ENCODE results near the gene CACNB4.

Gene CACNB4

GRCh38 chr2:152071092-152071491 is 27.8 kb downstream of the CACNB4 start:
- no peaks in the 10 kb centered on the region for H3K27me3 ChIP-seq (ENCODE audit: insufficient read depth, poor library complexity, severe bottlenecking)
- H3K36me3 ChIP-seq (ENCODE audit: low read depth): no peaks in the 10 kb centered on the region
- ATAC-seq (ENCODE audit: low read depth) (no peak), DNase-seq (ENCODE audit: low spot score) (no peak)
- no peaks in the 10 kb centered on the region for H3K9me3 ChIP-seq (ENCODE audit: severe bottlenecking)
- H3K4me3 ChIP-seq (ENCODE audit: severe bottlenecking): no peak overlapping the region
- no peak for TF ChIP-seq CTCF (IDR thresholded peaks at IDR 0.05; ENCODE audit: poor library complexity, severe bottlenecking)
- H3K4me1 ChIP-seq (ENCODE audit: insufficient read depth, poor library complexity, severe bottlenecking): no peaks in the 10 kb centered on the region
- no peak overlapping the region for H3K27ac ChIP-seq (ENCODE audit: poor library complexity, severe bottlenecking)

GRCh38 chr2:152068226-152068625 is 30.6 kb downstream of the CACNB4 start:
- Histone ChIP-seq H3K27ac (ENCODE audit: poor library complexity, severe bottlenecking) (no peak overlapping the region), H3K27me3 (ENCODE audit: insufficient read depth, poor library complexity, severe bottlenecking) (no peaks in the 10 kb centered on the region), H3K4me3 (ENCODE audit: severe bottlenecking) (no peak overlapping the region), H3K4me1 (ENCODE audit: insufficient read depth, poor library complexity, severe bottlenecking) (no peaks in the 10 kb centered on the region), H3K36me3 (ENCODE audit: low read depth) (no peaks in the 10 kb centered on the region), H3K9me3 (ENCODE audit: severe bottlenecking) (no peaks in the 10 kb centered on the region)
- no peak for ATAC-seq (ENCODE audit: low read depth)
- no peak for TF ChIP-seq CTCF (IDR thresholded peaks at IDR 0.05; ENCODE audit: poor library complexity, severe bottlenecking)
- no peak for DNase-seq (ENCODE audit: low spot score)

GRCh38 chr2:152067823-152068222 is 31.0 kb downstream of the CACNB4 start:
- H3K9me3 ChIP-seq (ENCODE audit: severe bottlenecking): no peaks in the 10 kb centered on the region
- no peaks in the 10 kb centered on the region for H3K27me3 ChIP-seq (ENCODE audit: insufficient read depth, poor library complexity, severe bottlenecking)
- no peaks in the 10 kb centered on the region for H3K4me1 ChIP-seq (ENCODE audit: insufficient read depth, poor library complexity, severe bottlenecking)
- no peaks in the 10 kb centered on the region for H3K36me3 ChIP-seq (ENCODE audit: low read depth)
- H3K4me3 ChIP-seq (ENCODE audit: severe bottlenecking): no peak overlapping the region
- DNase-seq (ENCODE audit: low spot score): no peak
- peak; percentile 36; the same call in 1 of the 3 replicates for ATAC-seq (ENCODE audit: low read depth)
- TF ChIP-seq CTCF (IDR thresholded peaks at IDR 0.05; ENCODE audit: poor library complexity, severe bottlenecking): no peak
- no peak overlapping the region for H3K27ac ChIP-seq (ENCODE audit: poor library complexity, severe bottlenecking)

- Histone ChIP-seq H3K36me3 (ENCODE audit: low read depth) (no peaks in the 10 kb centered on the region), H3K27ac (ENCODE audit: poor library complexity, severe bottlenecking) (no peak overlapping the region), H3K4me1 (ENCODE audit: insufficient read depth, poor library complexity, severe bottlenecking) (no peaks in the 10 kb centered on the region), H3K4me3 (ENCODE audit: severe bottlenecking) (no peak overlapping the region), H3K27me3 (ENCODE audit: insufficient read depth, poor library complexity, severe bottlenecking) (no peaks in the 10 kb centered on the region), H3K9me3 (ENCODE audit: severe bottlenecking) (no peaks in the 10 kb centered on the region)
- no peak for TF ChIP-seq CTCF (IDR thresholded peaks at IDR 0.05; ENCODE audit: poor library complexity, severe bottlenecking)
- no peak for ATAC-seq (ENCODE audit: low read depth)
- no peak for DNase-seq (ENCODE audit: low spot score)
Measured at GRCh38 chr2:152065945-152066344, 32.9 kb downstream of the CACNB4 start.

- no peak for ATAC-seq (ENCODE audit: low read depth)
- no peak overlapping the region for H3K27ac ChIP-seq (ENCODE audit: poor library complexity, severe bottlenecking)
- no peaks in the 10 kb centered on the region for H3K36me3 ChIP-seq (ENCODE audit: low read depth)
- no peak for TF ChIP-seq CTCF (IDR thresholded peaks at IDR 0.05; ENCODE audit: poor library complexity, severe bottlenecking)
- no peaks in the 10 kb centered on the region for H3K9me3 ChIP-seq (ENCODE audit: severe bottlenecking)
- no peak for DNase-seq (ENCODE audit: low spot score)
- no peaks in the 10 kb centered on the region for H3K4me1 ChIP-seq (ENCODE audit: insufficient read depth, poor library complexity, severe bottlenecking)
- no peaks in the 10 kb centered on the region for H3K27me3 ChIP-seq (ENCODE audit: insufficient read depth, poor library complexity, severe bottlenecking)
- H3K4me3 ChIP-seq (ENCODE audit: severe bottlenecking): no peak overlapping the region
Measured at GRCh38 chr2:152064001-152064400, 34.8 kb downstream of the CACNB4 start.
